ENCODE data around the gene RPL23.

DNA sequence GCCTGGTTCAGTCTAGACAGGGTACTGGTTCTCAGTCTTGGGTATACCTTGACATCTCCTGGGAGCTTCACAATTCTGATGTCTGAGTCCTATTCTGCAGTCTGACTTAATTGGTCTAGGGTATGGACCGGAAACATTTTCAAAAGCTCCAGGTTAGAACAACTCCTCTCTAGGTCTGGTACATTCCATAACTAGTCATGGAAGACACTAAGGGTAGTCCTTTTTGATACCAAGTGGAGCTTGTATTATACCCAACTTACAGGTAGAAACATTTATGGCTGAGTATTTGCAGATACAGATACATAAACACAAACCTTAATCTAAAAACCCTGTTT, 5.0 kb downstream of the RPL23 start:
- no peak for TF ChIP-seq USF2 (IDR thresholded peaks at IDR 0.05; ENCODE audit: borderline replicate concordance, low read depth, low read length)
- TF ChIP-seq, protein P1, sequence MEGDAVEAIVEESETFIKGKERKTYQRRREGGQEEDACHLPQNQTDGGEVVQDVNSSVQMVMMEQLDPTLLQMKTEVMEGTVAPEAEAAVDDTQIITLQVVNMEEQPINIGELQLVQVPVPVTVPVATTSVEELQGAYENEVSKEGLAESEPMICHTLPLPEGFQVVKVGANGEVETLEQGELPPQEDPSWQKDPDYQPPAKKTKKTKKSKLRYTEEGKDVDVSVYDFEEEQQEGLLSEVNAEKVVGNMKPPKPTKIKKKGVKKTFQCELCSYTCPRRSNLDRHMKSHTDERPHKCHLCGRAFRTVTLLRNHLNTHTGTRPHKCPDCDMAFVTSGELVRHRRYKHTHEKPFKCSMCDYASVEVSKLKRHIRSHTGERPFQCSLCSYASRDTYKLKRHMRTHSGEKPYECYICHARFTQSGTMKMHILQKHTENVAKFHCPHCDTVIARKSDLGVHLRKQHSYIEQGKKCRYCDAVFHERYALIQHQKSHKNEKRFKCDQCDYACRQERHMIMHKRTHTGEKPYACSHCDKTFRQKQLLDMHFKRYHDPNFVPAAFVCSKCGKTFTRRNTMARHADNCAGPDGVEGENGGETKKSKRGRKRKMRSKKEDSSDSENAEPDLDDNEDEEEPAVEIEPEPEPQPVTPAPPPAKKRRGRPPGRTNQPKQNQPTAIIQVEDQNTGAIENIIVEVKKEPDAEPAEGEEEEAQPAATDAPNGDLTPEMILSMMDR (IDR thresholded peaks at IDR 0.05 in 2 of 3, conservative IDR thresholded peaks at IDR 0.05 in 1 of 3; ENCODE audit: control insufficient read depth in 2 of 3, extremely low read depth in 1 of 3, insufficient read depth in 1 of 3, low read depth in 3 of 3, low read length in 3 of 3): no peak

Data from GM12878 (cell line).